Erythroblast (primary cell): Measurements from ENCODE around the gene ZNF182.

Source experiments
- GATA1 ChIP-seq: IDR thresholded peaks from 2 replicates; pipeline ENCODE4 v1.6.1; 2011; ENCODE audit warnings: low read depth, mild to moderate bottlenecking, control low read depth, low read length, moderate library complexity
- POLR2A ChIP-seq: IDR thresholded peaks from 2 replicates; pipeline ENCODE4 v1.6.1; 2011; ENCODE audit warnings: mild to moderate bottlenecking, low read length

DNA sequence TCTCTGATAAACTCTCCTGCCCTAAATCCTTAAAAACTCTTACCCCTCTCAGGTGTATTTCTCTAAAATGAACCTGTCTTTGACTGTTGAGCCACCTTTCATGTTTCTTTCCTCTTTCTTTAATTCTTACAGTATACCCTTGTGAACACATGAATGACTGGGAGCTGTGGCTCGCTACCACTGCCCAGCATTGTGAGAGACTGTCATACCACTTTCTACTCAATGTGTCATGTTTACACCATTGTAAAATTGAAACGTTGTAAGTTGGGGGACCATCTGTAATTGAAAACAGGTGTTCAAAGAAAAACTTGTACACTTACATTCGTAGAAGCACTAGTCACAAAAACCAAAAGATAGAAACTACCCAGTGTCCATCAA, 66.9 kb downstream of the ZNF182 start:
- TF ChIP-seq POLR2A, result no peak
- TF ChIP-seq GATA1, result no peak
